Tibial nerve (tissue), 4 donors: ENCODE results near the gene CTNND2. TPM values are rescaled to one million over a fixed set of nuclear protein-coding genes. Genes with fewer than 3 reads are reported as not detected.

Experiments used
- DNase-seq, 2 donors: peaks; one replicate each; pipeline ENCODE4 v3.0.0-alpha.2; 2019; ENCODE audit warnings: low spot score in 2 of 2
- H3K27ac ChIP-seq, 4 donors: fragments of 200-600 bp; sonication (generic) in 3 of 4; one replicate each; pipeline ENCODE4 v1.5.1; 2017 to 2019; ENCODE audit warnings: mild to moderate bottlenecking in 1 of 4
- H3K27me3 ChIP-seq, 2 donors: fragments of 200-600 bp; sonication (generic) in 1 of 2; one replicate each; pipeline versions ENCODE4 v1.5.1 to v1.6.0; 2017 to 2019
- H3K36me3 ChIP-seq, 3 donors: fragments of 200-600 bp; sonication (generic); one replicate each; pipeline ENCODE4 v1.5.1; 2018 to 2019
- H3K4me1 ChIP-seq, 4 donors: fragments of 200-600 bp; sonication (generic) in 3 of 4; one replicate each; pipeline ENCODE4 v1.5.1; 2017 to 2019
- H3K4me3 ChIP-seq, 4 donors: fragments of 200-600 bp; sonication (generic) in 3 of 4; one replicate each; pipeline ENCODE4 v1.5.1; 2017 to 2019; ENCODE audit warnings: mild to moderate bottlenecking in 1 of 4, moderate library complexity in 1 of 4
- H3K9me3 ChIP-seq, 4 donors: fragments of 200-600 bp; sonication (generic) in 3 of 4; one replicate each; pipeline ENCODE4 v1.5.1; 2017 to 2019
- CTCF ChIP-seq, 5 experiments: fragments of 200-600 bp in 3 of 5; fragments of 450-650 bp in 2 of 5; sonication (generic) in 3 of 5; IDR thresholded peaks; one replicate each; pipeline ENCODE4 v1.5.1; 2016 to 2019; ENCODE audit warnings: antibody characterized with exemption in 5 of 5, mild to moderate bottlenecking in 3 of 5, moderate library complexity in 2 of 5
- EP300 ChIP-seq, 2 donors: sonication (generic); formaldehyde crosslinking; IDR thresholded peaks; one replicate each; pipeline ENCODE4 v1.6.1; 2017; ENCODE audit warnings: antibody characterized with exemption in 2 of 2, mild to moderate bottlenecking in 1 of 2
- POLR2A ChIP-seq, 2 donors: fragments of 450-650 bp; IDR thresholded peaks; one replicate each; pipeline ENCODE4 v1.6.1; 2017; ENCODE audit warnings: antibody characterized with exemption in 2 of 2, mild to moderate bottlenecking in 2 of 2, moderate library complexity in 2 of 2
- WGBS, 2 donors: methylation state at CpG; one replicate each; pipeline ENCODE4 v1.1.5; 2018; 5-methylcytosine and 5-hydroxymethylcytosine counted together
- total RNA-seq, 4 donors: library from RNA; depleted of rRNA; stranded (reverse); fragments of >200 nt; gene quantifications; one replicate each; pipeline ENCODE4 v1.1.0, GENCODE V29; 2016

Gene CTNND2
- total RNA-seq, 4 donors from 2014 or later, result 1.5 to 5.7 (median 2.5) TPM; not detected in 1

DNA sequence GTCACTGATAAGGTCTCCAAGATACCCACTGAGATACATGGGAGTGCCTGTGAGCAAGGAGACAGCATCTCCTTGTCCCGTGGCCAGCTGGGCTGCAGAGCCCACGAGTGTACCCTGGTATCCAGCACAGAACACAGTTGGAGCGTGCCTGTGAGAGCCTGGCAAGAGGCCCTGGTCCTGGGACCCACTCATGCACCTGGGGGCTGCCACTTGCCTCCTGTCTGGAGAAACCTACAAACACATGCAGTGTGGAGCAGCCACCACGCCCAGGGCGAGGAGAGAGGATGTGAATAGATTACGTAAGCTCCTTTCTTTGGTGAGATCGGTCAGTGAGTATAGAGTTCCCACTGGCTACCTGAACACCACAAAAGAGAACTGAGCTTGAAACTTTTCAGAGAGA, 88.3 kb downstream of the CTNND2 start:
- H3K9me3 ChIP-seq, result no peaks in the 10 kb centered on the region
- TF ChIP-seq EP300 (IDR thresholded peaks at IDR 0.05), result no peak
- no peak for TF ChIP-seq POLR2A (IDR thresholded peaks at IDR 0.05)
- TF ChIP-seq CTCF (IDR thresholded peaks at IDR 0.05), result no peak
- H3K27ac ChIP-seq, result no peak overlapping the region
- DNase-seq, result no peak
- no peaks in the 10 kb centered on the region for H3K4me1 ChIP-seq
- no peak overlapping the region for H3K4me3 ChIP-seq
- H3K36me3 ChIP-seq, result no peaks in the 10 kb centered on the region
- WGBS, 2 donors, result 69 to 77% methylated on average over 6 of the region's 7 CpGs
- H3K27me3 ChIP-seq, result no peaks in the 10 kb centered on the region

DNA sequence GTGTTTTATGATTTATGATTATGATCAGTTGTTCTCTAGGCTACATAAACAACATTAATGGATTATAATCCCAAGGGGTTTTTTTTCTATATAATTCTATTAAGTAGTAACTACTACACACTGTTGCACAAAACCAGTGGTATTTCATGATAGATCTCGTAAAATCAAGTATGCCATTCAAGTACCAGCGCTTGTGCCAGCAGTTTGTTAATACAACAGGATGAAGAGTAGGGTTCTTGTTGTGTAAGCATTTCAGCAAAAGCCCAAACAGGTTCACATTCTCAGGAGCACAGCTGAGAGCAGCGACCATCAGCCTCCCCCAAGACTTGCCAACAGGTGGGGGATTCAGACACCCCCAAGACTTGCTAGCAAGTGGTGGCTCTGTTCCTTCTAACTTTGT, 88.8 kb downstream of the CTNND2 start:
- TF ChIP-seq EP300 (IDR thresholded peaks at IDR 0.05) (no peak), CTCF (IDR thresholded peaks at IDR 0.05) (no peak), POLR2A (IDR thresholded peaks at IDR 0.05) (no peak)
- no peaks in the 10 kb centered on the region for H3K27me3 ChIP-seq
- no peak for DNase-seq
- no peaks in the 10 kb centered on the region for H3K4me1 ChIP-seq
- no peak overlapping the region for H3K4me3 ChIP-seq
- H3K36me3 ChIP-seq, result no peaks in the 10 kb centered on the region
- WGBS, 2 donors, result 80 to 83% methylated on average over 3 of the region's 3 CpGs
- no peaks in the 10 kb centered on the region for H3K9me3 ChIP-seq
- no peak overlapping the region for H3K27ac ChIP-seq

- TF ChIP-seq CTCF (IDR thresholded peaks at IDR 0.05) (no peak), POLR2A (IDR thresholded peaks at IDR 0.05) (no peak), EP300 (IDR thresholded peaks at IDR 0.05) (no peak)
- 68 to 75% methylated on average over 4 of the region's 4 CpGs for WGBS, 2 donors
- Histone ChIP-seq H3K4me3 (no peak overlapping the region), H3K9me3 (no peaks in the 10 kb centered on the region), H3K4me1 (no peaks in the 10 kb centered on the region), H3K27ac (no peak overlapping the region), H3K36me3 (no peaks in the 10 kb centered on the region), H3K27me3 (no peaks in the 10 kb centered on the region)
- DNase-seq, result no peak
These were observed 89.9 kb downstream of the CTNND2 start for GRCh38 chr5:11814373-11814772.

DNA sequence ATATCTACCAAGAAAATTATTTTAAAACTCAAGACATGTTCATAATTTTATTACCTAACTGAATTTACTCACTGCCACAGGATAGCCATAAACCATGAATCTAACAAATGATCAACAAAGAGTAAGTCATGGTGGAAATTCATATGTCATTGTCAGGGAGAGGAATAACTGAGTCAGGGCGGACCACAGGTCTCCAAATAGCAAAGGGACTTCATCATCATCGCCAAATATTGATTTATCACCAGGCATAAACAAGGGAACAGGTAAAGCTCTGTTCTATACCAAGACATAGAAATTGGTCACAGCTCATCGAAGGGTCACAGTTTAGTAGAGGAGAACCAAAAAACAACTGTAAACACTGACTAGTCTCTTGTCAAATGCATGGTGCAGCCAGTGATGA, 94.8 kb downstream of the CTNND2 start:
- Histone ChIP-seq H3K9me3 (no peaks in the 10 kb centered on the region), H3K27ac (no peak overlapping the region), H3K27me3 (no peaks in the 10 kb centered on the region), H3K4me3 (no peak overlapping the region), H3K4me1 (no peaks in the 10 kb centered on the region), H3K36me3 (no peaks in the 10 kb centered on the region)
- 76 to 82% methylated on average over 3 of the region's 3 CpGs for WGBS, 2 donors
- DNase-seq, result no peak
- no peak for TF ChIP-seq EP300 (IDR thresholded peaks at IDR 0.05)
- no peak for TF ChIP-seq CTCF (IDR thresholded peaks at IDR 0.05)
- TF ChIP-seq POLR2A (IDR thresholded peaks at IDR 0.05), result no peak

DNA sequence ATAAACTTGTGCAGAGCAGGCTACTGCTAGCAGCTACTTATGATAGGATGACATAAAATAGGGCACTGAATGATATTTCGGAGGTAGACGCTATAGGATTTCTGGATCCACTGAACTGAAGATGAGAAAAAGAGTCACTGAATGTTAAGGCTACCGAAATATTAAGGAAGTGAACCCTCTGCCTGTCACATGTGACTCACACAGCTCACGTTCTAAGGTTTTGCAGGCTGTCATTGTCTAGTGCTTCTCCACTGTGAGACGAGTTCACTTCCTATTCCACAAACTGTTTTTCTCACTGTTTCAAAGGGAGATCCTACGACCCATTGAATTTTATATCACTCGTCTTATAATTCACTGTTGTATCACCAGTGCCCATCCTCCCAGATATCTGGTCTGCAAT, 100.8 kb downstream of the CTNND2 start:
- WGBS, 2 donors, result 75 to 80% methylated on average over 7 of the region's 7 CpGs
- no peak overlapping the region for H3K4me3 ChIP-seq
- no peak overlapping the region for H3K27ac ChIP-seq
- H3K27me3 ChIP-seq, result no peaks in the 10 kb centered on the region
- no peaks in the 10 kb centered on the region for H3K9me3 ChIP-seq
- H3K4me1 ChIP-seq, result no peaks in the 10 kb centered on the region
- no peak for DNase-seq
- TF ChIP-seq EP300 (IDR thresholded peaks at IDR 0.05), result no peak
- H3K36me3 ChIP-seq, result no peaks in the 10 kb centered on the region

- no peaks in the 10 kb centered on the region for H3K4me1 ChIP-seq
- no peak overlapping the region for H3K27ac ChIP-seq
- no peak overlapping the region for H3K4me3 ChIP-seq
- 75 to 83% methylated on average over 2 of the region's 2 CpGs for WGBS, 2 donors
- no peaks in the 10 kb centered on the region for H3K27me3 ChIP-seq
- H3K36me3 ChIP-seq, result no peaks in the 10 kb centered on the region
- DNase-seq, result no peak
- no peaks in the 10 kb centered on the region for H3K9me3 ChIP-seq
- TF ChIP-seq POLR2A (IDR thresholded peaks at IDR 0.05) (no peak), EP300 (IDR thresholded peaks at IDR 0.05) (no peak), CTCF (IDR thresholded peaks at IDR 0.05) (no peak)
These were observed 103.2 kb downstream of the CTNND2 start for GRCh38 chr5:11801061-11801460.
